HEK293 (cell line): ENCODE results near the gene SERTAD1.

Source experiments
- BCL6B ChIP-seq: fragments of 450-650 bp; formaldehyde crosslinking; IDR thresholded peaks from 2 replicates; pipeline ENCODE4 v1.5.1; 2017; ENCODE audit warnings: missing biosample characterization, missing genetic modification characterization
- GLI4 ChIP-seq: fragments of 450-650 bp; formaldehyde crosslinking; IDR thresholded peaks from 2 replicates; pipeline ENCODE4 v1.5.1; 2016; ENCODE audit warnings: missing biosample characterization, missing genetic modification characterization
- HOXA7 ChIP-seq: sonication (generic); formaldehyde crosslinking; IDR thresholded peaks from 2 replicates; pipeline ENCODE4 v1.8.1; 2022; ENCODE audit warnings: missing genetic modification reagents, borderline replicate concordance
- MYNN ChIP-seq: fragments of 450-650 bp; formaldehyde crosslinking; IDR thresholded peaks from 2 replicates; pipeline ENCODE4 v1.5.1; 2016; ENCODE audit warnings: missing biosample characterization, missing genetic modification characterization, borderline replicate concordance
- OSR2 ChIP-seq: fragments of 450-650 bp; formaldehyde crosslinking; IDR thresholded peaks from 2 replicates; pipeline ENCODE4 v1.5.1; 2016; ENCODE audit warnings: missing biosample characterization, missing genetic modification characterization
- SP3 ChIP-seq: fragments of 450-650 bp; formaldehyde crosslinking; IDR thresholded peaks from 2 replicates; pipeline ENCODE4 v1.5.1; 2016; ENCODE audit warnings: missing biosample characterization, missing genetic modification characterization
- TCF7L2 ChIP-seq: IDR thresholded peaks from 2 replicates; pipeline ENCODE4 v1.6.1; 2011; ENCODE audit warnings: low read depth, mild to moderate bottlenecking, inconsistent platforms, low read length, moderate library complexity, borderline replicate concordance
- ZBTB17 ChIP-seq: fragments of 450-650 bp; formaldehyde crosslinking; IDR thresholded peaks from 2 replicates; pipeline ENCODE4 v1.5.1; 2016; ENCODE audit warnings: missing biosample characterization, missing genetic modification characterization
- ZBTB26 ChIP-seq: fragments of 450-650 bp; formaldehyde crosslinking; optimal IDR thresholded peaks from 2 replicates; pipeline ENCODE3; 2016; ENCODE audit warnings: missing biosample characterization, mild to moderate bottlenecking, missing genetic modification characterization
- ZBTB6 ChIP-seq: fragments of 450-650 bp; formaldehyde crosslinking; IDR thresholded peaks from 2 replicates; pipeline ENCODE4 v1.5.1; 2017; ENCODE audit warnings: missing biosample characterization, missing genetic modification characterization
- ZNF157 ChIP-seq: fragments of 450-650 bp; formaldehyde crosslinking; IDR thresholded peaks from 2 replicates; pipeline ENCODE4 v1.5.1; 2016; ENCODE audit warnings: missing biosample characterization, missing genetic modification characterization
- ZNF169 ChIP-seq: fragments of 450-650 bp; formaldehyde crosslinking; IDR thresholded peaks from 2 replicates; pipeline ENCODE4 v1.5.1; 2016; ENCODE audit warnings: missing biosample characterization, missing genetic modification characterization
- ZNF211 ChIP-seq: fragments of 450-650 bp; formaldehyde crosslinking; IDR thresholded peaks from 2 replicates; pipeline ENCODE4 v1.5.1; 2016; ENCODE audit warnings: low read depth, missing biosample characterization, missing genetic modification characterization
- ZNF248 ChIP-seq: fragments of 450-650 bp; formaldehyde crosslinking; IDR thresholded peaks from 2 replicates; pipeline ENCODE4 v1.5.1; 2017; ENCODE audit warnings: missing biosample characterization, missing genetic modification characterization
- ZNF292 ChIP-seq: fragments of 450-650 bp; formaldehyde crosslinking; IDR thresholded peaks from 2 replicates; pipeline ENCODE4 v1.5.1; 2016; ENCODE audit warnings: low read depth, missing biosample characterization, missing genetic modification characterization, borderline replicate concordance
- ZNF302 ChIP-seq: fragments of 450-650 bp; formaldehyde crosslinking; IDR thresholded peaks from 2 replicates; pipeline ENCODE4 v1.5.1; 2016; ENCODE audit warnings: missing biosample characterization, missing genetic modification characterization, low read depth
- ZNF324 ChIP-seq: fragments of 450-650 bp; formaldehyde crosslinking; IDR thresholded peaks from 2 replicates; pipeline ENCODE4 v1.5.1; 2016; ENCODE audit warnings: missing biosample characterization, missing genetic modification characterization
- ZNF341 ChIP-seq: fragments of 450-650 bp; formaldehyde crosslinking; IDR thresholded peaks from 2 replicates; pipeline ENCODE4; 2016; ENCODE audit warnings: low read depth, missing biosample characterization, missing genetic modification characterization
- ZNF391 ChIP-seq: fragments of 450-650 bp; formaldehyde crosslinking; IDR thresholded peaks from 2 replicates; pipeline ENCODE4 v1.5.1; 2016; ENCODE audit warnings: low read depth, missing biosample characterization, missing genetic modification characterization, borderline replicate concordance
- ZNF423 ChIP-seq: fragments of 450-650 bp; formaldehyde crosslinking; IDR thresholded peaks from 2 replicates; pipeline ENCODE4 v1.5.1; 2016; ENCODE audit warnings: missing biosample characterization, missing genetic modification characterization
- ZNF426 ChIP-seq: fragments of 450-650 bp; formaldehyde crosslinking; IDR thresholded peaks from 2 replicates; pipeline ENCODE4 v1.5.1; 2017; ENCODE audit warnings: missing biosample characterization, missing genetic modification characterization, mild to moderate bottlenecking, inconsistent platforms, moderate library complexity
- ZNF48 ChIP-seq: fragments of 450-650 bp; formaldehyde crosslinking; IDR thresholded peaks from 2 replicates; pipeline ENCODE4 v1.5.1; 2016; ENCODE audit warnings: missing biosample characterization, missing genetic modification characterization
- ZNF596 ChIP-seq: fragments of 450-650 bp; IDR thresholded peaks from 2 replicates; pipeline ENCODE4 v1.5.0; 2018; ENCODE audit warnings: missing biosample characterization, mild to moderate bottlenecking, missing genetic modification characterization, moderate library complexity
- ZNF629 ChIP-seq: fragments of 450-650 bp; formaldehyde crosslinking; IDR thresholded peaks from 2 replicates; pipeline ENCODE4 v1.5.1; 2017; ENCODE audit warnings: missing biosample characterization, missing genetic modification characterization
- ZNF664 ChIP-seq: fragments of 450-650 bp; formaldehyde crosslinking; IDR thresholded peaks from 2 replicates; pipeline ENCODE4 v1.5.1; 2016; ENCODE audit warnings: missing biosample characterization, missing genetic modification characterization
- ZNF776 ChIP-seq: fragments of 450-650 bp; formaldehyde crosslinking; IDR thresholded peaks from 2 replicates; pipeline ENCODE4 v1.5.0; 2017; ENCODE audit warnings: missing biosample characterization, missing genetic modification characterization, borderline replicate concordance
- ZNF777 ChIP-seq: fragments of 450-650 bp; formaldehyde crosslinking; IDR thresholded peaks from 2 replicates; pipeline ENCODE4 v1.5.1; 2017; ENCODE audit warnings: missing biosample characterization, missing genetic modification characterization, borderline replicate concordance
- ZNF830 ChIP-seq: fragments of 450-650 bp; IDR thresholded peaks from 2 replicates; pipeline ENCODE4 v1.5.0; 2018; ENCODE audit warnings: missing biosample characterization, missing genetic modification characterization, low read depth, mild to moderate bottlenecking, moderate library complexity
- TF ChIP-seq, protein P1 (sequence below): fragments of 450-650 bp; formaldehyde crosslinking; conservative IDR thresholded peaks from 2 replicates; pipeline ENCODE4 v1.5.1; 2016; ENCODE audit warnings: low read depth, missing biosample characterization, missing genetic modification characterization
- TF ChIP-seq, protein P2 (sequence below): fragments of 450-650 bp; formaldehyde crosslinking; IDR thresholded peaks from 2 replicates; pipeline ENCODE4 v1.5.1; 2017; ENCODE audit warnings: missing biosample characterization, mild to moderate bottlenecking, missing genetic modification characterization, moderate library complexity

The SERTAD1 gene

GRCh38 chr19:40425450-40426287 is at the start of gene SERTAD1 (continued):
- TF ChIP-seq MYNN (no peak), GLI4 (no peak), ZNF248 (tag by site-specific recombination) (no peak), ZNF48 (tag by site-specific recombination) (no peak), ZNF169 (tag by site-specific recombination) (peak; percentile 75; the same call in 1 of the 2 replicates), ZBTB6 (tag by site-specific recombination) (0 out of 2 replicates have a peak, but pooled peaks have one; percentile 28), HOXA7 (no peak), ZNF426 (tag by site-specific recombination) (no peak), ZNF423 (tag by site-specific recombination) (peak; percentile 90; the same call in 1 of the 2 replicates), ZNF302 (no peak), ZNF777 (peak; percentile 39; the same call in 1 of the 2 replicates), ZNF596 (tag by site-specific recombination) (no peak; the same call in 1 of the 2 replicates), ZBTB17 (peak; percentile 91), ZNF776 (tag by site-specific recombination) (no peak), ZNF629 (tag by site-specific recombination) (peak; percentile 62), OSR2 (tag by site-specific recombination) (peak; percentile 67), ZNF292 (tag by site-specific recombination) (no peak), ZBTB26 (tag by site-specific recombination) (peak; percentile 86), ZNF157 (tag by site-specific recombination) (no peak), ZNF324 (tag by site-specific recombination) (peak; percentile 82), ZNF391 (peak; percentile 90), ZNF211 (tag by site-specific recombination) (no peak), ZNF664 (tag by site-specific recombination) (no peak), TCF7L2 (no peak), SP3 (tag by site-specific recombination) (peak; percentile 99), ZNF341 (tag by site-specific recombination) (peak; percentile 93), BCL6B (tag by site-specific recombination) (no peak), ZNF830 (no peak)
- TF ChIP-seq, protein P1, sequence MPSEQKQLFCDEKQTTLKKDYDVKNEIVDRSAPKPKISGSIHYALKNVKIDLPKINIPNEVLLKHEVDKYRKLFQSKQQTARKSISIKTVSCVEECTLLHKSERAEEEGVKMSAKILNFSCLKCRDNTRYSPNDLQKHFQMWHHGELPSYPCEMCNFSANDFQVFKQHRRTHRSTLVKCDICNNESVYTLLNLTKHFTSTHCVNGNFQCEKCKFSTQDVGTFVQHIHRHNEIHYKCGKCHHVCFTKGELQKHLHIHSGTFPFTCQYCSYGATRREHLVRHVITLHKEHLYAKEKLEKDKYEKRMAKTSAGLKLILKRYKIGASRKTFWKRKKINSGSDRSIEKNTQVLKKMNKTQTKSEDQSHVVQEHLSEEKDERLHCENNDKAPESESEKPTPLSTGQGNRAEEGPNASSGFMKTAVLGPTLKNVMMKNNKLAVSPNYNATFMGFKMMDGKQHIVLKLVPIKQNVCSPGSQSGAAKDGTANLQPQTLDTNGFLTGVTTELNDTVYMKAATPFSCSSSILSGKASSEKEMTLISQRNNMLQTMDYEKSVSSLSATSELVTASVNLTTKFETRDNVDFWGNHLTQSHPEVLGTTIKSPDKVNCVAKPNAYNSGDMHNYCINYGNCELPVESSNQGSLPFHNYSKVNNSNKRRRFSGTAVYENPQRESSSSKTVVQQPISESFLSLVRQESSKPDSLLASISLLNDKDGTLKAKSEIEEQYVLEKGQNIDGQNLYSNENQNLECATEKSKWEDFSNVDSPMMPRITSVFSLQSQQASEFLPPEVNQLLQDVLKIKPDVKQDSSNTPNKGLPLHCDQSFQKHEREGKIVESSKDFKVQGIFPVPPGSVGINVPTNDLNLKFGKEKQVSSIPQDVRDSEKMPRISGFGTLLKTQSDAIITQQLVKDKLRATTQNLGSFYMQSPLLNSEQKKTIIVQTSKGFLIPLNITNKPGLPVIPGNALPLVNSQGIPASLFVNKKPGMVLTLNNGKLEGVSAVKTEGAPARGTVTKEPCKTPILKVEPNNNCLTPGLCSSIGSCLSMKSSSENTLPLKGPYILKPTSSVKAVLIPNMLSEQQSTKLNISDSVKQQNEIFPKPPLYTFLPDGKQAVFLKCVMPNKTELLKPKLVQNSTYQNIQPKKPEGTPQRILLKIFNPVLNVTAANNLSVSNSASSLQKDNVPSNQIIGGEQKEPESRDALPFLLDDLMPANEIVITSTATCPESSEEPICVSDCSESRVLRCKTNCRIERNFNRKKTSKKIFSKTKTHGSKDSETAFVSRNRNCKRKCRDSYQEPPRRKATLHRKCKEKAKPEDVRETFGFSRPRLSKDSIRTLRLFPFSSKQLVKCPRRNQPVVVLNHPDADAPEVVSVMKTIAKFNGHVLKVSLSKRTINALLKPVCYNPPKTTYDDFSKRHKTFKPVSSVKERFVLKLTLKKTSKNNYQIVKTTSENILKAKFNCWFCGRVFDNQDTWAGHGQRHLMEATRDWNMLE (tag by site-specific recombination): no peak
- TF ChIP-seq, protein P2, sequence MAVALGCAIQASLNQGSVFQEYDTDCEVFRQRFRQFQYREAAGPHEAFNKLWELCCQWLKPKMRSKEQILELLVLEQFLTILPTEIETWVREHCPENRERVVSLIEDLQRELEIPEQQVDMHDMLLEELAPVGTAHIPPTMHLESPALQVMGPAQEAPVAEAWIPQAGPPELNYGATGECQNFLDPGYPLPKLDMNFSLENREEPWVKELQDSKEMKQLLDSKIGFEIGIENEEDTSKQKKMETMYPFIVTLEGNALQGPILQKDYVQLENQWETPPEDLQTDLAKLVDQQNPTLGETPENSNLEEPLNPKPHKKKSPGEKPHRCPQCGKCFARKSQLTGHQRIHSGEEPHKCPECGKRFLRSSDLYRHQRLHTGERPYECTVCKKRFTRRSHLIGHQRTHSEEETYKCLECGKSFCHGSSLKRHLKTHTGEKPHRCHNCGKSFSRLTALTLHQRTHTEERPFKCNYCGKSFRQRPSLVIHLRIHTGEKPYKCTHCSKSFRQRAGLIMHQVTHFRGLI (tag by site-specific recombination): peak; percentile 49; the same call in 1 of the 2 replicates
